PC-3 (cell line): ENCODE data around the gene PDIA6. TPM values are rescaled to one million over a fixed set of nuclear protein-coding genes. Genes with fewer than 3 reads are reported as not detected.

Experiments used
- ATAC-seq: fragments of 200-7000 bp; cut with Tn5 transposase; 2 replicates; pipeline ENCODE4 v1.9.1; 2020; ENCODE audit warnings: mild to moderate bottlenecking, moderate library complexity
- BruUV-seq: library from RNA; stranded (reverse); fragments of 400-500 nt; replicated peaks from 2 replicates; lab custom pipeline; 2021; lab: Mats Ljungman, UMichigan
- CTCF ChIA-PET: fragments of 300-600 bp; sonication (Branson Sonifier 250); formaldehyde crosslinking; loops from one replicate; lab custom pipeline; 2022; ENCODE audit warnings: antibody characterized with exemption; lab: Charles Lee
- POLR2A ChIA-PET: fragments of 300-600 bp; sonication (Branson Sonifier 250); formaldehyde crosslinking; loops from one replicate; lab custom pipeline; 2022; ENCODE audit warnings: antibody characterized with exemption; ENCODE audit not compliant: unreplicated experiment; lab: Charles Lee
- DNase-seq: peaks from one replicate; pipeline ENCODE4 v3.0.0-alpha.2; 2015
- H2AFZ ChIP-seq: fragments of 300-600 bp; sonication (generic); 2 replicates; pipeline ENCODE4 v1.6.0; 2016; ENCODE audit warnings: antibody characterized with exemption, low read length
- H3F3A ChIP-seq: fragments of 300-600 bp; sonication (generic); one replicate; pipeline ENCODE4 v1.6.0; 2017; ENCODE audit warnings: antibody characterized with exemption, low read length, control low read depth, mild to moderate bottlenecking; ENCODE audit not compliant: unreplicated experiment
- H3K27ac ChIP-seq: fragments of 300-600 bp; sonication (generic); 2 replicates; pipeline ENCODE4 v1.5.1; 2016; ENCODE audit warnings: mild to moderate bottlenecking, low read length
- H3K27me3 ChIP-seq: fragments of 300-600 bp; sonication (generic); 2 replicates; pipeline ENCODE4 v1.6.1; 2016; ENCODE audit warnings: low read length, mixed read lengths
- H3K36me3 ChIP-seq: fragments of 300-600 bp; sonication (generic); 2 replicates; pipeline ENCODE4 v1.6.1; 2016; ENCODE audit warnings: low read depth, mixed run types, low read length, mixed read lengths
- H3K4me1 ChIP-seq: fragments of 300-600 bp; sonication (generic); 2 replicates; pipeline ENCODE4 v1.5.1; 2016; ENCODE audit warnings: low read length; ENCODE audit not compliant: insufficient read depth
- H3K4me2 ChIP-seq: fragments of 300-600 bp; sonication (generic); 2 replicates; pipeline ENCODE4 v1.6.0; 2016; ENCODE audit warnings: low read length
- H3K4me3 ChIP-seq: fragments of 300-600 bp; sonication (generic); 2 replicates; pipeline ENCODE4 v1.5.1; 2016; ENCODE audit warnings: mild to moderate bottlenecking, low read length, mixed read lengths
- H3K79me2 ChIP-seq: fragments of 300-600 bp; sonication (generic); 2 replicates; pipeline ENCODE4 v1.6.1; 2017; ENCODE audit warnings: low read length, mixed read lengths
- H3K9ac ChIP-seq: fragments of 300-600 bp; sonication (generic); 2 replicates; pipeline ENCODE4 v1.6.0; 2016; ENCODE audit warnings: mild to moderate bottlenecking, low read length
- H3K9me2 ChIP-seq: fragments of 300-600 bp; sonication (generic); replicated peaks from 2 replicates; pipeline ENCODE4 v1.6.1; 2016; ENCODE audit warnings: mixed run types, low read length, mixed read lengths
- H3K9me3 ChIP-seq: fragments of 300-600 bp; sonication (generic); 2 replicates; pipeline ENCODE4 v1.6.1; 2016; ENCODE audit warnings: low read length, mixed read lengths
- H4K20me1 ChIP-seq: fragments of 300-600 bp; sonication (generic); 2 replicates; pipeline ENCODE4 v1.6.1; 2016; ENCODE audit warnings: low read length, mixed read lengths
- EZH2 ChIP-seq: fragments of 300-600 bp; sonication (generic); IDR thresholded peaks from one replicate; pipeline ENCODE4 v1.6.1; 2017; ENCODE audit warnings: antibody characterized with exemption, mild to moderate bottlenecking, low read length; ENCODE audit not compliant: unreplicated experiment
- EZH2phosphoT487 ChIP-seq: fragments of 300-600 bp; sonication (generic); IDR thresholded peaks from 2 replicates; pipeline ENCODE4 v1.6.1; 2018; ENCODE audit warnings: mild to moderate bottlenecking, antibody characterized with exemption, low read length, borderline replicate concordance
- intact Hi-C: fragments of 100-400 bp; cut with micrococcal nuclease; formaldehyde crosslinking; loops from 2 replicates; pipeline ENCODE4 v1.9.0; 2023
- total RNA-seq: library from RNA; depleted of rRNA; stranded (reverse); fragments of >200 nt; gene quantifications from 2 replicates; pipeline ENCODE4 v1.2.3, GENCODE V29; 2014
- TF ChIP-seq, protein P1 (sequence below): fragments of 300-600 bp; sonication (generic); conservative IDR thresholded peaks from 2 replicates; pipeline ENCODE4 v1.5.1; 2017; ENCODE audit warnings: antibody characterized with exemption, low read depth, mild to moderate bottlenecking, low read length

The PDIA6 gene
- total RNA-seq, 1 experiment from 2014 or later = 351 TPM

GRCh38 chr2:10773821-10774341 is 38.7 kb downstream of the PDIA6 start:
- Histone ChIP-seq H3K4me1 (no peaks in the 10 kb centered on the region), H3K27ac (no peak overlapping the region), H2AFZ (no peak overlapping the region), H3K9ac (no peak overlapping the region), H3K36me3 (no peaks in the 10 kb centered on the region; the same call in 1 of the 2 replicates), H3K4me3 (no peak overlapping the region), H3K9me3 (no peaks in the 10 kb centered on the region), H3F3A (no peaks in the 10 kb centered on the region), H4K20me1 (no peaks in the 10 kb centered on the region), H3K4me2 (no peak overlapping the region), H3K79me2 (no peaks in the 10 kb centered on the region), H3K9me2 (no peaks in the 10 kb centered on the region), H3K27me3 (no peaks in the 10 kb centered on the region)
- no TSS peak for BruUV-seq
- POLR2A ChIA-PET = no interaction called here
- DNase-seq (no peak), ATAC-seq (no peak)
- CTCF ChIA-PET = no interaction called here
- intact Hi-C loops = no loop called here
- TF ChIP-seq EZH2 = no peak
- TF ChIP-seq, protein P1, sequence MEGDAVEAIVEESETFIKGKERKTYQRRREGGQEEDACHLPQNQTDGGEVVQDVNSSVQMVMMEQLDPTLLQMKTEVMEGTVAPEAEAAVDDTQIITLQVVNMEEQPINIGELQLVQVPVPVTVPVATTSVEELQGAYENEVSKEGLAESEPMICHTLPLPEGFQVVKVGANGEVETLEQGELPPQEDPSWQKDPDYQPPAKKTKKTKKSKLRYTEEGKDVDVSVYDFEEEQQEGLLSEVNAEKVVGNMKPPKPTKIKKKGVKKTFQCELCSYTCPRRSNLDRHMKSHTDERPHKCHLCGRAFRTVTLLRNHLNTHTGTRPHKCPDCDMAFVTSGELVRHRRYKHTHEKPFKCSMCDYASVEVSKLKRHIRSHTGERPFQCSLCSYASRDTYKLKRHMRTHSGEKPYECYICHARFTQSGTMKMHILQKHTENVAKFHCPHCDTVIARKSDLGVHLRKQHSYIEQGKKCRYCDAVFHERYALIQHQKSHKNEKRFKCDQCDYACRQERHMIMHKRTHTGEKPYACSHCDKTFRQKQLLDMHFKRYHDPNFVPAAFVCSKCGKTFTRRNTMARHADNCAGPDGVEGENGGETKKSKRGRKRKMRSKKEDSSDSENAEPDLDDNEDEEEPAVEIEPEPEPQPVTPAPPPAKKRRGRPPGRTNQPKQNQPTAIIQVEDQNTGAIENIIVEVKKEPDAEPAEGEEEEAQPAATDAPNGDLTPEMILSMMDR = no peak
- no peak for TF ChIP-seq EZH2phosphoT487

GRCh38 chr2:10772868-10773215 is 39.7 kb downstream of the PDIA6 start:
- Histone ChIP-seq H3K27me3 (no peaks in the 10 kb centered on the region), H3K9ac (no peak overlapping the region), H3K4me1 (no peaks in the 10 kb centered on the region), H3K36me3 (no peaks in the 10 kb centered on the region), H3F3A (no peaks in the 10 kb centered on the region), H3K4me3 (no peak overlapping the region), H3K79me2 (no peaks in the 10 kb centered on the region), H3K9me3 (no peaks in the 10 kb centered on the region), H3K27ac (no peak overlapping the region), H4K20me1 (no peaks in the 10 kb centered on the region), H2AFZ (no peak overlapping the region), H3K4me2 (no peak overlapping the region), H3K9me2 (no peaks in the 10 kb centered on the region)
- intact Hi-C loops = no loop called here
- TF ChIP-seq EZH2phosphoT487 = no peak
- TF ChIP-seq EZH2 = no peak
- TF ChIP-seq, protein P1 = no peak
- ATAC-seq = no peak
- no peak for DNase-seq
- BruUV-seq = no TSS peak
- POLR2A ChIA-PET = no interaction called here
- CTCF ChIA-PET = no interaction called here

GRCh38 chr2:10772201-10772867 is 40.3 kb downstream of the PDIA6 start:
- Histone ChIP-seq H4K20me1 (no peaks in the 10 kb centered on the region), H3K27me3 (no peaks in the 10 kb centered on the region), H3K4me3 (no peak overlapping the region), H3K79me2 (no peaks in the 10 kb centered on the region), H3K36me3 (no peaks in the 10 kb centered on the region), H3K27ac (no peak overlapping the region), H3K9ac (no peak overlapping the region), H3F3A (no peaks in the 10 kb centered on the region), H2AFZ (no peak overlapping the region), H3K4me2 (no peak overlapping the region), H3K9me2 (no peaks in the 10 kb centered on the region), H3K4me1 (no peaks in the 10 kb centered on the region), H3K9me3 (no peaks in the 10 kb centered on the region)
- intact Hi-C loops = no loop called here
- POLR2A ChIA-PET = no interaction called here
- CTCF ChIA-PET = no interaction called here
- BruUV-seq = no TSS peak
- DNase-seq (no peak), ATAC-seq (no peak)
- no peak for TF ChIP-seq EZH2phosphoT487
- no peak for TF ChIP-seq EZH2
- TF ChIP-seq, protein P1 = no peak
